ENCODE data around the gene DLG2. TPM values are rescaled to one million over a fixed set of nuclear protein-coding genes. Genes with fewer than 3 reads are reported as not detected.

DLG2 gene
- total RNA-seq, 4 donors from 2014 or later: 0.18 to 8.3 (median 2.5) TPM

- no peaks in the 10 kb centered on the region for H3K36me3 ChIP-seq
- H3K27me3 ChIP-seq: no peaks in the 10 kb centered on the region
- TF ChIP-seq POLR2A (IDR thresholded peaks at IDR 0.05): no peak
- no peak for TF ChIP-seq CTCF (IDR thresholded peaks at IDR 0.05)
- no peak overlapping the region for H3K27ac ChIP-seq
- no peak for DNase-seq
- no peaks in the 10 kb centered on the region for H3K4me1 ChIP-seq
- H3K4me3 ChIP-seq: no peak overlapping the region
- H3K9me3 ChIP-seq: no peaks in the 10 kb centered on the region
Observed at GRCh38 chr11:85086504-85087284, 540.5 kb downstream of the DLG2 start.

GRCh38 chr11:85076535-85077330 is 550.4 kb downstream of the DLG2 start:
- H3K4me3 ChIP-seq: no peak overlapping the region
- no peaks in the 10 kb centered on the region for H3K36me3 ChIP-seq
- no peaks in the 10 kb centered on the region for H3K4me1 ChIP-seq
- DNase-seq: no peak
- no peaks in the 10 kb centered on the region for H3K27me3 ChIP-seq
- no peak overlapping the region for H3K27ac ChIP-seq
- no peaks in the 10 kb centered on the region for H3K9me3 ChIP-seq
- TF ChIP-seq POLR2A (IDR thresholded peaks at IDR 0.05) (no peak), CTCF (IDR thresholded peaks at IDR 0.05) (no peak)

- Histone ChIP-seq H3K36me3 (no peaks in the 10 kb centered on the region), H3K27ac (no peak overlapping the region), H3K4me3 (no peak overlapping the region), H3K27me3 (no peaks in the 10 kb centered on the region), H3K9me3 (no peaks in the 10 kb centered on the region), H3K4me1 (no peaks in the 10 kb centered on the region)
- DNase-seq: no peak
- TF ChIP-seq CTCF (IDR thresholded peaks at IDR 0.05) (no peak), POLR2A (IDR thresholded peaks at IDR 0.05) (no peak)
Observed at GRCh38 chr11:85062659-85063058, 564.5 kb downstream of the DLG2 start.

GRCh38 chr11:85052636-85053035 is 574.5 kb downstream of the DLG2 start:
- TF ChIP-seq POLR2A (IDR thresholded peaks at IDR 0.05) (no peak), CTCF (IDR thresholded peaks at IDR 0.05) (no peak)
- Histone ChIP-seq H3K27ac (no peak overlapping the region), H3K36me3 (no peaks in the 10 kb centered on the region), H3K9me3 (no peaks in the 10 kb centered on the region), H3K27me3 (no peaks in the 10 kb centered on the region), H3K4me3 (no peak overlapping the region), H3K4me1 (no peaks in the 10 kb centered on the region)
- DNase-seq: no peak

- no peaks in the 10 kb centered on the region for H3K4me1 ChIP-seq
- H3K36me3 ChIP-seq: no peaks in the 10 kb centered on the region
- TF ChIP-seq POLR2A (IDR thresholded peaks at IDR 0.05) (no peak), CTCF (IDR thresholded peaks at IDR 0.05) (no peak)
- no peak for DNase-seq
- H3K27me3 ChIP-seq: no peaks in the 10 kb centered on the region
- H3K9me3 ChIP-seq: no peaks in the 10 kb centered on the region
- H3K27ac ChIP-seq: no peak overlapping the region
- no peak overlapping the region for H3K4me3 ChIP-seq
Observed at GRCh38 chr11:85048801-85049200, 578.3 kb downstream of the DLG2 start.
